Mammary epithelial cell (primary cell): ENCODE data around the gene TRIM29.

Experiments used
- CTCF ChIP-seq, 2 donors: IDR thresholded peaks in 1 of 2; conservative IDR thresholded peaks in 1 of 2; 2 replicates each; pipeline ENCODE4 v1.5.1; 2011 to 2012; ENCODE audit warnings: inconsistent platforms in 2 of 2, low read length in 2 of 2, mild to moderate bottlenecking in 2 of 2, control low read depth in 1 of 2, low read depth in 1 of 2; ENCODE audit not compliant: insufficient read depth in 1 of 2; ENCODE audit errors: extremely low read depth in 1 of 2
- EZH2 ChIP-seq: IDR thresholded peaks from 2 replicates; pipeline ENCODE4 v1.6.1; 2012; ENCODE audit warnings: low read length, inconsistent platforms, borderline replicate concordance

DNA sequence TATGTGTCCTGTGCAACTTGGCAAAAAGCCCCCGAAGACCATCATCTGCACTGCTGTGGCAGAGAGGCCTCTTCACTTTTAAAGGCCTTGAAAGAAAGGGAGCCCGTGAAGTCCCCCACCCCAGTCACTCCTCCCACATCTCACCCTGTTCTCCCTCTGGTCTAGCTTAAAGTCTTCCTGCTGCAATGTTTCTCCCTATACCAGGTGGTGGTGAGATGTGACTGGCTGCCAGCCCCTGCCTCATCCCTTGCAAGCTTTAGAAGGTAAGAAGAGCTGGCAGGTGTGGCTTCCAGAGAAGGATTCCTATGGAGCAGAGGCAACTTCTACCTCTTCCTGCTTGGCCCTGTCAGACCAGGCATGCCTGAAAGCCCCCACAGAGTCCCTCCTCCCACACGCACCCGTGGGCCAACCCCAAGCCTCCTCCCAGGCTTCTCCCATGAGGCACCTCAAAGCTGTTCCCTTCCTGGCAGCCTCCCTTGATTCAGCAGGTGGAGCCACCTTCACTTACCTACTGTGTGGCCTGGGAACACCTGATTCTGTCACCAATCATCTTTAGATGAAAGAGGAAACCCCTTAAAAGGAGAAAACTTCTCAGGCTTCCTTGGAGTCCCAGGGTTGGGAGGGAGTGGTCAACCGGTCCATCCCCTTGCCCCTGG, 4.0 kb upstream of the TRIM29 start:
- TF ChIP-seq CTCF (conservative IDR thresholded peaks at IDR 0.05 in 1 of 2, IDR thresholded peaks at IDR 0.05 in 1 of 2; ENCODE audit: extremely low read depth in 1 of 2, insufficient read depth in 1 of 2, low read depth in 1 of 2, low read length in 2 of 2), result no peak
- TF ChIP-seq EZH2, result no peak
